Measurements from ENCODE around the gene DNAH2.
A peak's percentile ranks its signal among the peaks of the same experiment; 100 is the strongest.

Gene DNAH2, protein sequence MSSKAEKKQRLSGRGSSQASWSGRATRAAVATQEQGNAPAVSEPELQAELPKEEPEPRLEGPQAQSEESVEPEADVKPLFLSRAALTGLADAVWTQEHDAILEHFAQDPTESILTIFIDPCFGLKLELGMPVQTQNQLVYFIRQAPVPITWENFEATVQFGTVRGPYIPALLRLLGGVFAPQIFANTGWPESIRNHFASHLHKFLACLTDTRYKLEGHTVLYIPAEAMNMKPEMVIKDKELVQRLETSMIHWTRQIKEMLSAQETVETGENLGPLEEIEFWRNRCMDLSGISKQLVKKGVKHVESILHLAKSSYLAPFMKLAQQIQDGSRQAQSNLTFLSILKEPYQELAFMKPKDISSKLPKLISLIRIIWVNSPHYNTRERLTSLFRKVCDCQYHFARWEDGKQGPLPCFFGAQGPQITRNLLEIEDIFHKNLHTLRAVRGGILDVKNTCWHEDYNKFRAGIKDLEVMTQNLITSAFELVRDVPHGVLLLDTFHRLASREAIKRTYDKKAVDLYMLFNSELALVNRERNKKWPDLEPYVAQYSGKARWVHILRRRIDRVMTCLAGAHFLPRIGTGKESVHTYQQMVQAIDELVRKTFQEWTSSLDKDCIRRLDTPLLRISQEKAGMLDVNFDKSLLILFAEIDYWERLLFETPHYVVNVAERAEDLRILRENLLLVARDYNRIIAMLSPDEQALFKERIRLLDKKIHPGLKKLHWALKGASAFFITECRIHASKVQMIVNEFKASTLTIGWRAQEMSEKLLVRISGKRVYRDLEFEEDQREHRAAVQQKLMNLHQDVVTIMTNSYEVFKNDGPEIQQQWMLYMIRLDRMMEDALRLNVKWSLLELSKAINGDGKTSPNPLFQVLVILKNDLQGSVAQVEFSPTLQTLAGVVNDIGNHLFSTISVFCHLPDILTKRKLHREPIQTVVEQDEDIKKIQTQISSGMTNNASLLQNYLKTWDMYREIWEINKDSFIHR (N-terminal part only)

DNA sequence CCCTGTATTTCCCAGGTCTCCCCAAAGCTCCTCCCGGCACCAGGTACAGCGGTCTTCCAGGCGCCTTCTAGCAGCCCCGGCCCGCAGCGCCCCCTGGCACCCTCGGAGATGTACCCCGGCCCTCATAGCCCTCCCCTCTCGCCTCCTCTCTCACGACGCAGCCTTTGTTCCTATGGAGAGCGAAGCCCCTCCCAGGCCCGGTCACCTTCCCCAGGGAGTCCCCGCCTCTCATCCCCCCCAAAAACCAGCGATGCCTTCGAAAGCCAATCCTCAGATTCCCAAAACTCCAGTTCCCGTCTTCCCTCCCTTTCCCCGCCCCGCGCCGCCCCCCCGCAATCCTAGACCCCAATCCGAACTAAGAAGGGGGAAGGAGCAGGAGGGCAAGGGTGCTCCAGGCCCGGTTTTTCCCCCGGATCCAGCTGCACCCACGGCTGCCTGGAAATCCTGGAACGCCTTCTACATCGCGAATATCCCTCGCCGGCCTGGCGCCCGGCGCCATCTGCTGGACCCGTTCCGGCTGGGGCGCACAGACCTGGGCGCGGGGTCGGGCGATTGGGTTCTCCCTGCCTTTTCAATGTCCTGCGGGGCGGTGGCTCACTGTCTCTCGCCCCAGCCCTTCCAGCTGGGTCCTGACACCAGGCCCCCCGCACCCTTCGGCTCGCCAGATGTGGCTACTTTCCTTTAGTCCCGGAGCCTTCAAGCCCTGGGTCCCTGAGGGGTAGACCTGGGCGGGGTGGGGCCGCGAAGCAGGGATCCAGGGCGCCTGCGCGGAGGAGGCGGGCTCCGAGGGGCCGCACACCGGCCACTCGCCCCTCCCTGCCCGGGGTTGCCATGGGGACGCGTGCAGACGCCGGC, at the start of gene DNAH2:
Gene DNAH2, plus strand, starts transcription at position 844 of the 855 bp plus-strand sequence. CDS start 1,991 bp downstream, outside the sequence.
- peak; percentile 24 for DNase-seq

GRCh38 chr17:7668482-7668881, 49.1 kb upstream of the DNAH2 start:
- no peak for DNase-seq

- DNase-seq, result peak; percentile 37
Observed at GRCh38 chr17:7673239-7673638, 44.3 kb upstream of the DNAH2 start.

GRCh38 chr17:7674934-7675333, 42.6 kb upstream of the DNAH2 start:
- no peak for DNase-seq

GRCh38 chr17:7676533-7676932, 41.0 kb upstream of the DNAH2 start:
- no peak for DNase-seq

- no peak for DNase-seq
Observed at GRCh38 chr17:7677388-7678067, 40.0 kb upstream of the DNAH2 start.

GRCh38 chr17:7684851-7685532, 32.6 kb upstream of the DNAH2 start:
- DNase-seq, result no peak

DNA sequence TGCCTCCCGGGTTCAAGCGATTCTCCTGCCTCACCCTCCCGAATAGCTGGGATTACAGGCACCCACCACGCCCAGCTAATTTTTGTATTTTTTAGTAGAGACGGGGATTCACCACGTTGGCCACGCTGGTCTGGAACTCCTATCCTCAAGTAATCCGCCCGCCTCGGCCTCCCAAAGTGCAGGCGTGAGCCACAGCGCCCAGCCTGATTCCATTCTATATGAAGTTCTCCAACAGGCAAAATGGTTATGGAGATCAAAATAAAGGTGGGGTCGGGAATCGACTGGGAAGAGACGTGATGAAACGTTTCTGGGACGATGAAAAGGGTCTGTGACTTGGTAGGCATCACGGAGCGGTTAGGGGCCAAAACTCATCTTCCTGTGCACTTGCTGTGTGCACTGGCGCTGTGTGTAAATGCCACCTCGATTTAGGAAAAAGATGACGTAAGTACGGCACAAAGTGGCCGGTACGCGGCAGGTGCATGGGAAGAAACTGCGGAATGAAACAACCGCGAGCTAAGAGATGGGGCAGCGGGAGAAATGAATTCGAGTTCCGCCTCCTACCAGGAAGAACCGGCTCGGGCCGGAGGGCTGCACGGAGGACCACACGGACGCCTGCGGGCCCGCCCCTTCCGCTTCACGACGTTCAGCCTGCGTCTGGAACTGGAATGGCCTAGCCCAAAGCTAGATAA, 31.9 kb upstream of the DNAH2 start:
- peak; percentile 90 for DNase-seq

DNA sequence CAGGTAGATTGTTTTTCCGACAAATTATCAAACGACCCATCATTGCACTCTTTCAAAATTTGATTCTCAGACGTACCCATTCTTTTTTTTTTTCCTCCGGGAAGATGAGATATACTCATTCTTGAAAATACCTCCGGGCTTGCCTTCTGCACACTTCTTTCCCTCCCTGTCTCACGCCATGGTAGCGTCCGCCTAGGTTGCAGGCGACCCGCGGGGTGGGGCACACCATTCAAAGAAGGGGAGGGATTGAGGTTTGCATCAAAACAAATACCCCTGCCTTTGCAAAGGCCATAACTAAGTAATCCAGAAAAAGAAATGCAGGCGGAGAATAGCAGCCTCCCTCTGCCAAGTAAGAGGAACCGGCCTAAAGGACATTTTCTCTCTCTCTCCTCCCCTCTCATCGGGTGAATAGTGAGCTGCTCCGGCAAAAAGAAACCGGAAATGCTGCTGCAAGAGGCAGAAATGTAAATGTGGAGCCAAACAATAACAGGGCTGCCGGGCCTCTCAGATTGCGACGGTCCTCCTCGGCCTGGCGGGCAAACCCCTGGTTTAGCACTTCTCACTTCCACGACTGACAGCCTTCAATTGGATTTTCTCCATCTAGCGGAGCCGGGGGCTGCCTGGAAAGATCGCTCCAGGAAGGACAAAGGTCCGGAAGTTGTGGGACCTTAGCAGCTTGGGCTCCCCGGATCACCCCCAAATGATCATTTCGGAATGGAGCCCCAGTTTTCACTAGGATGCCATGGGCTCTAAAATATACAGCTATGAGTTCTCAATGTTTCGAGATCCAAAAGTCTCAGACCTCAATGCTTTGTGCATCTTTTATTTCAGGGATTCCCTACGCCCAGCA, 31.1 kb upstream of the DNAH2 start:
- peak; percentile 81 for DNase-seq

DNA sequence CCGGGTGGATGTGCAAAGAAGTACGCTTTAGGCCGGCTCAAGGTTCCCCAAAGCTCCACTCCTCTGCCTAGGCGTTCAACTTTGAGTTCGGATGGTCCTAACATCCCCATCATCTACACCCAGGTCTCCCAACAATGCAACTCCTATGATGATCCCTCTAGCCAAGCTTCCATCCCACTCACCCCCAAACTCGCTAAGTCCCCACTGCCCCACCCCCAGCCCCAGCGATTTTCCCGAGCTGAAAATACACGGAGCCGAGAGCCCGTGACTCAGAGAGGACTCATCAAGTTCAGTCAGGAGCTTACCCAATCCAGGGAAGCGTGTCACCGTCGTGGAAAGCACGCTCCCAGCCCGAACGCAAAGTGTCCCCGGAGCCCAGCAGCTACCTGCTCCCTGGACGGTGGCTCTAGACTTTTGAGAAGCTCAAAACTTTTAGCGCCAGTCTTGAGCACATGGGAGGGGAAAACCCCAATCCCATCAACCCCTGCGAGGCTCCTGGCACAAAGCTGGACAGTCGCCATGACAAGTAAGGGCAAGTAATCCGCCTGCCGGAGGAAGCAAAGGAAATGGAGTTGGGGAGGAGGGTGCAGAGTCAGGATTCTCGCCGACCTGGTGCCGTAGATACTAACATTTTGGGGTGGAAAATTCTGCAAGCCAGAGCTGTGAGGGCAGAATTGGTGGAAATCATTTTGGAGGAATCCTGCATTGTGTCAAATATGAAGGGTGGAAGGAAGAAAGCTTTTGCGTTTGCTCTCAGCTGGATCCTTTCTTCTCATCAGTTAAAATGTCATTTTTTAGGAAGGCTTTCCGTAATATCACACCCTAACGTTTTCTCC, 30.3 kb upstream of the DNAH2 start, which contains the start of gene TP53:
Gene TP53, minus strand, starts transcription at position 419 of the 836 bp plus-strand sequence. CDS start 10,896 bp downstream, outside the sequence.
- DNase-seq, result peak; percentile 88

DNA sequence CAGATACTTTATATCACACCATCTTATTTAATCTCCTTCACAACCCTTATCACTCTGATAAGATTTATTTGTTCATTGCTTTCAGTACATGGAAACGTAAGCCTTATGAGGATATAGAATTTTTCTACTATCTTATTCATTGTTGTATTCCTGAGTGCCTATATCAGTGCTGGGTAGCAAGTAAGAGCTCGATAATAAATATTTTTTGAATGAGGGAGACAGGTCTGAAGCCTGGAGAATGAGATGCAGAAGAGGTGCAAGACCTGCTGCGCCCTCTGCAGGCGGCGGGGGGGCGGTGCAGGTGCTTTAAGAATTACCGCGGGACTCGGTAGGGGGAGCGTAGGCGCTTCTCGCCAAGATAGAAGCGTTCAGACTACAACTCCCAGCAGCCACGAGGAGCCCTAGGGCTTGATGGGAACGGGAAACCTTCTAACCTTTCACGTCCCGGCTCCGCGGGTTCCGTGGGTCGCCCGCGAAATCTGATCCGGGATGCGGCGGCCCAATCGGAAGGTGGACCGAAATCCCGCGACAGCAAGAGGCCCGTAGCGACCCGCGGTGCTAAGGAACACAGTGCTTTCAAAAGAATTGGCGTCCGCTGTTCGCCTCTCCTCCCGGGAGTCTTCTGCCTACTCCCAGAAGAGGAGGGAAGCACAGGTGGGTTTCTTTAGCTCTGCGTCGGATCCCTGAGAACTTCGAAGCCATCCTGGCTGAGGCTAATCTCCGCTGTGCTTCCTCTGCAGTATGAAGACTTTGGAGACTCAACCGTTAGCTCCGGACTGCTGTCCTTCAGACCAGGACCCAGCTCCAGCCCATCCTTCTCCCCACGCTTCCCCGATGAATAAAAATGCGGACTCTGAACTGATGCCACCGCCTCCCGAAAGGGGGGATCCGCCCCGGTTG, 29.4 kb upstream of the DNAH2 start, which contains the start of gene WRAP53:
Gene WRAP53, plus strand, starts transcription at position 570 of the 900 bp plus-strand sequence. Its CDS starts 172 bp downstream, at position 742.
- DNase-seq, result peak; percentile 96

- no peak for DNase-seq
Observed at GRCh38 chr17:7688808-7689316, 28.7 kb upstream of the DNAH2 start.

GRCh38 chr17:7695586-7695985, 22.0 kb upstream of the DNAH2 start:
- no peak for DNase-seq

DNA sequence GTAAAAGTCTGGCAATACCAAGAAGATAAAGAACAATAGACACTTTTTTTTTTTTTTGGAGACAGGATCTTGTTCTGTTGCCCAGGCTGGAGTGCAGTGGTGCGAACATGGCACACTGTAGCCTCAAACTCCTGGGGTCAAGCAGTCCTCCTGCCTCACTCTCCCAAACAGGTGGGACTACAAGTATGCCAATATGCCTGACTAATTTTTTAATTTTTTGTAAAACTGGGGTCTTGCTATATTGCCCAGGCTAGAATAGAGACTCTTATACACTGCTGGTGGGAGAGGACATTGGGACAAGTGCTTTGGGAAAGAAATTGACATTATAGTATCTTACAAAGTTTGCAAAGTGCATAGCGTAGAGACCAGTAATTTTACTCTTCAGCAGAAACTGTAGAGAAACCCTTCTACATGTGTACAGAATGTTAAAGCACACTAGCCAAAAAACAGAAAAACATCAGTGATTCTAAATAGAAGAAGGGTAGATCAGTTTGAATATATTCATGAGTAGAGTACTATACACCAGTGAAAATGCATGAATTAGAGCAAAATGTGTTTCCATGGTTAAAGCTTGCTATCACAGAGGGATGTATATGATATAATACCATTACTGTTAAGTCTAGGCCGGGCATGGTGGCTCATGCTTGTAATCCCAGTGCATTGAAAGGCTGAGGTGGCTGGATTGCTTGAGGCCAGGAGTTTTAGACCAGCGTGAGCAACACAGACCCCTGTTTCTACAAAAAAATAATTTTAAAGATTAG, 19.5 kb upstream of the DNAH2 start:
- DNase-seq, result no peak

- DNase-seq, result no peak
Observed at GRCh38 chr17:7700510-7700909, 17.0 kb upstream of the DNAH2 start.

DNA sequence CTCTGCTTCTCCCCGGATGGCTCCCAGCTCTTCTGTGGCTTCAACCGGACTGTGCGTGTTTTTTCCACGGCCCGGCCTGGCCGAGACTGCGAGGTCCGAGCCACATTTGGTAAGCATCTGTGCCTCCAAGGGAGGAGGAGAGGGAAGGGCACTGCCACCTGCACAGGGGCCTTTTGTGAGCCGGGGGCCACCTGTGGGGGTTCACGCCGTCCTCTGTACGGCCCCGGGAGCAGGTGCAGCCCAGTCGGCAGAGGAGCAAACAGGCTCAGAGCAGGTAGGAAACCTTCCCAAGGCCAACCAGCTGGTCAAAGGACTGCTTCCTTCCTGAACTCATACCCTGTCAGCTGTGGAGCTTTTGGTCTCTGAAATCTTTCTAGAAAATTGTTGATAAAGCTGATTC, 15.9 kb upstream of the DNAH2 start:
- DNase-seq, result no peak
